HS-27A (cell line): ENCODE results near the gene ANKS1A.
"Not testable (repeated sequence)": the region's sequence is repeated elsewhere in the genome, so short reads cannot be mapped to it uniquely, and the experiment has no call there.

Source experiments
- DNase-seq: peaks from one replicate; pipeline ENCODE4 v3.0.0-alpha.2; 2012; ENCODE audit warnings: low read depth, missing footprints

ANKS1A gene

GRCh38 chr6:35107761-35108160 lies 218.7 kb downstream of the ANKS1A start:
- not testable (repeated sequence) for DNase-seq

GRCh38 chr6:35108309-35108885 lies 219.3 kb downstream of the ANKS1A start:
- no peak for DNase-seq

- no peak for DNase-seq
Measured at GRCh38 chr6:35120746-35121145, 231.7 kb downstream of the ANKS1A start.

GRCh38 chr6:35124356-35124755 lies 235.3 kb downstream of the ANKS1A start:
- no peak for DNase-seq

- DNase-seq = no peak
Measured at GRCh38 chr6:35128042-35128441, 239.0 kb downstream of the ANKS1A start.

GRCh38 chr6:35128496-35128895 lies 239.4 kb downstream of the ANKS1A start:
- no peak for DNase-seq

- no peak for DNase-seq
Measured at GRCh38 chr6:35136185-35136584, 247.1 kb downstream of the ANKS1A start.

GRCh38 chr6:35138191-35138590 lies 249.1 kb downstream of the ANKS1A start:
- not testable (repeated sequence) for DNase-seq

- DNase-seq = no peak
Measured at GRCh38 chr6:35139470-35139869, 250.4 kb downstream of the ANKS1A start.

GRCh38 chr6:35139924-35140638 lies 251.0 kb downstream of the ANKS1A start:
- DNase-seq = peak; percentile 24

GRCh38 chr6:35140639-35141006 lies 251.6 kb downstream of the ANKS1A start:
- no peak for DNase-seq
